UCSD-AML1 (cell line): ENCODE data around the gene SESN3.
"Not testable (repeated sequence)": the region's sequence is repeated elsewhere in the genome, so short reads cannot be mapped to it uniquely, and the experiment has no call there.

ENCODE experiments used
- DNase-seq: peaks from one replicate; lab custom pipeline; 2025; ENCODE audit not compliant: unreplicated experiment; lab: John Stamatoyannopoulos, UW

SESN3 gene

DNA sequence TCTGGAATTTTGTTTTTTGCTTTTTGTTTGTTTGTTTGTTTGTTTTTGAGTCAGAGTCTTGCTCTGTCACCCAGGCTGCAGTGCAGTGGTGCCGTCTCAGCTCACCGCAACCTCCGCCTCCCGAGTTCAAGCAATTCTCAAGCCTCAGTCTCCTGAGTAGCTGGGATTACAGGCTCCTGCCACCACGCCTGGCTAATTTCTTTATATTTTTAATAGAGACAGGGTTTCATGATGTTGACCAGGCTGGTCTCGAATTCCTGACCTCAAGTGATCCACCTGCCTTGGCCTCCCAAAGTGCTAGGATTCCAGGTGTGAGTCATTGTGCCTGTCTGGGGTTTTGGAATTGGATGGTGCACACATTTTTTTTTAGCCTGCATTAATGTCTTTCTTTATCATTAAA, 20.9 kb upstream of the SESN3 start:
- not testable (repeated sequence) for DNase-seq

GRCh38 chr11:95248666-95249467, 17.9 kb upstream of the SESN3 start:
- no peak for DNase-seq

DNA sequence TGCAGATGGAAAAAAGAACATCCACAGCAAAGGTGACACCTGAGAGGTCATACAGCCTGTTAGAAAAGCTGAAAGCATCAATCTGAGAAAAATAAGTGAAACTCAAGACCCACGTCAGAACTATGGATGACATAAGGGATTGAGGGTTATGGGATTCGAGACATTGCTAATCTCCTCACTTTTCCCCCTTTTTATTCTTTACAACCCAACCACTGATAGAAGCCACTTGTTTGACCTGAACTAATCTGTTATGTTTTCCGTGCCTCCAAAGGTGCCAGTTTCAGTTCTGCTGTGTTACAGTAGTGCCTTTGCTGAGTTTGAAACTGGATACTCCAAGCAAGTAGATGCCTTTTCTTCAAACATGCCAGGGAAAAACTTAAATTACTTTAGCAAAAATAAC, 16.9 kb upstream of the SESN3 start:
- DNase-seq = no peak

DNA sequence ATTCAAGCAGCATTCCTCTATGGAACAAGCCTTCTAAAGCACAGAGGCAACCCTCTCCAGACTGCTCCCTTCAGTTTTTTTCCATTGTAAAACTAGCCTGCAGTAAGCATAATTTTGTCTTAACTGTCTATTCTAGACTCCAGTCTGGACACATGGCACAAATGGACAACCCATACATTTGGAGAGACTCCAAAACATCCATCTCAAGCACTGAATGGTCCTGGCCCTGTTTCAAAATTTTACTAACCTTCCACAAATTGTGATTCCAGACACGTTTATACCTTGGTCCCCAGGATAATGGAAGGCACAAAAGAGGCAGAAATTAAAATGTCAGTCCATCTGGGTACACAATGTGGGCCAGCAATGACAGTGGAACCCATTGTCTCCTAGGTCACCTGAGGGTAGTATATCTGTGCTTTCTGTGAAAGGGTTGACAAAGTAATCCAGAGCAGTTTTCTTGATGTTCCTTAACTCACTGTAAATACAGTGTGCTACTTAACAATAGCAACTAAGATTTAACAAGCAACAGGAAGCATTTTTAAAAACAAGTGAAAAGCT, 16.2 kb upstream of the SESN3 start:
- DNase-seq = no peak

DNA sequence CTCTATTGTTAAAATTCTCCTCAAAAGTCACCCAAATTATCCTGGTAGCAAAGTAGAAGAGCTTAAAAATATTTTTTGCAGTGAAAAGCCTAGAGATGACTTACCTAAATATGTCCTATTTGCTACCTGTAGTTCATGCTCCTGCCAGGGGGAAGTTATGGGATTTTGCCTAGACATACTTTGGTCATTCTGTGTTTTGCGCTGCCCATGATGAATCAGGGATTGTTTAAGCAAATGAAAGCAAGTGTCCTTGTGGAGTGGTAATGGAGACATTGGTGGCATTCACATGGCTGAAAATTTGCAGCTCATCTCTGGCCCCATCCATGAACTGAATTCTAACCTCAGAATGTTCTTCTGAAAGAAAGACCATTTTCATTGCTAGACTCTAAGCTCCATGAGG, 14.6 kb upstream of the SESN3 start:
- DNase-seq = no peak

DNA sequence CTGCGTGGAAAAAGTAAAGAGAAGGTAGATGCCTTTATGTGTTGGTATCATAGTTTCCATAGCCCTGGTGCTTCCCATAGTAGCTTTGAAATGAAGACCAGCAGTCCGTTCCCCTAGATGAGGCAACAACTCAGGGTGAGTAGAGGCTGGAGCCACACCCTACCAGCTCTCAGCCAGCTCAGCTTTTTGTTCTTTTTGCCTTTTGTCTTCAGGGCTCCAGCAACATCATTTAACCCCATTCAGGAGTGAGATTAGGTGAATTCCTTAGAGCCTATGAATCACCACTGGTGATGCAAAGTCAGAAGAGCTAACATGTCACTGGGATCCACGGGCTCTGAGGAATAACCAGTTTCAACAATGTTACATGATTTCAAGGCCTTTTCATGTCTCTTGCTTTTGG, 14.0 kb upstream of the SESN3 start:
- no peak for DNase-seq

DNA sequence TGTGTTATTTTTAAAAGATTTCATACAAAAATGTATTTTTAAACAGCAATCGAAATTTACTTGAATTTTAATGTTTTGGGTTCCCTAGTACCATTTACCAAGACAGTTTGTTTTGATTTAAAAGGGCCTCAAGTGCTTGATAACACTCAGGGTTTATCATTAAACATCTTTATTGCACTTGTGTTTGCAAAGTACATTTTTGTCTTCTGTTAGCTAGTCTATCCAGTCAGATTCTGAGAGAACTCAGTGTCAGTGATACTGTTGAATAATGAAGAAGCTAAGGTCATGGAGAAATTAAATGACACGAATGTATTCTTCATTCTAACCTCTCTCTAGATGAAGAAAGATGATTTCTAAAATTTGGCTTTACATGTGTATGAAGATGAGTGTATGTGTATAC, 12.7 kb upstream of the SESN3 start:
- no peak for DNase-seq

DNA sequence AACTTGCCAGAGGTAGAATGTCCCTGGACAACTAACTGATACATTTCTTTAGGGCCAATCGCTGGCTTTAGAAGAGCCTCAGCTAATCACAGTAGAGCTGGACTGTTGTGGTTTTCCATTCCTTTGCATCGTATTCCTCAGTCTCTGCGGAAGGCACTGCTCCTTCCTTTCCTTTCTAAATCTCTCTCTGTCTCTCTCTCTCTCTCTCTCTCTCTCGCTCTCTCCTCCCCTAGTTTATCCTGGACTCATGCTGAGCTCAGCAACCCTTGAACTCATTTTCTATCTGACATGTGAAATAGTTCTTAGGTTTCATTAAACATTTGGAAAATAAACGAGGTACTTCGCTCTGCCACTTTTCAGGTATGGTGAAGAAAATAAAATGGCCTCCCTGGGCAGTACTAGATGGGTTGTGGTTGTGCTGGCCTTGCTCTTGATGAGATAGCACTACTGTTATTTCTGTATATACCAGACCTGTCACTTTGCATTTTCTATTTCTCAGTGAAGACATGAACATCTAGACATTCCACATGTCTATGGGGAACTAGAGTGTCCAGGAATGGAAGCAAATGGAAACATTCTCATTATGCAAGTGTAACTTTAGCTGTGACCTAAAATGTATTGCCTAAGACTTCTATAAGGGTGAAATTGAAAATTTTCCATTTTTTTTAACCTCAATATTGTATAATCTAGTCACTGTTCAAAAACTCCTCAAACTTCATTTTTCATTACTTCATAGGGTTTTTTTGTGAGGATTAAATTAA, 12.0 kb upstream of the SESN3 start:
- DNase-seq = no peak

DNA sequence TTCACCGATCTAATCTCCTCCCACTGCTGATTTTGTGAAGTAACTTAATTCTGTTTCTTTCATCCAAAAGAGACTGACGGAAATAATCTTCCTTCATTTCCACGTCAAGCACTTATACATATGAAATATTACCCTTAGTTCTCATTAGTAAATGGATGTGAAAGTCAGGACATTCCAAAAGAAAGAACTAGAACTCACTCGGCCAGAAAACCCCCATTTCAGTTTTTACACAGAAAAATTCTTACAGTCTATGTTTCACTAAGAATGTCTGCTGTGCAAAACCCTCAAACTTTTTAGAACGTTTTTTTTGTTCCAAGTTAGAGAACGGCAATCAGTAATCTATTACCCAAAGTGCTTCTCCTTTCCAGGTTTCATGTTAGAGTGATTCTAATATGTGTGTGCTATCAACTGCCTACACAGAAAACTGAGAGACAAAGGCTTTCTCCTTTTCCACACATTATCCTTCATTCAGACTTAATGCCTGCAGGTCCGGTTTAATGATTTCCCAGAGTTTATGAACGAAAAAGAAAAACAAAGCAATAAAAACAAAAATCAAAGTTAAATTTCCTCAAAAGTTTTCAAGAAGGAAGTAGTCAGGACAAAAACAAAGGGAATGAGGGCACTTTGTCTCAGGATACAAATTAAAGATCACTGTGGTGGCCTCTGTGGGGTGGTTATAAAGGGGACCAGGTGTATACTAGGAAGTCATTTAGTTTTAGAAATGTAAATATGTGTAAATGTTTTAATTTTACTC, 11.3 kb upstream of the SESN3 start:
- DNase-seq = no peak

DNA sequence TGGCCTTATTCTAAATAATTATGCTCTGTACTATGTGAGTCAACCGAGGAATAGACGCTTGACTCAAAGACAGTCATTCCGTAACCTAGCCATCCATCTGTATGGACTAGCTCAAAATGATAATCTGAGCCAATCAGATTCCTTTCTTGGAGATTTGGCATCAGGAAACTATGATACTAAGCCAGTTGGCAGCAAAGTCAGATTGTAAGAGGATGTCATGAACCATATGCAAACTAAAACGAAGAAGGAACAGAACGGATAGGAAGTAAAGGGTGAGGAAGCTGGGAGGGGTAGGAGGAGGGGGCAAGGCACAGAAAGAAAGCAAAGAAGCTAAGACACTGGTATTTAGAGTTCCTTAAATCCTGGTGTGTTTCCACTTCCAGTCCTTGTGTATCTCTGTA, 10.7 kb upstream of the SESN3 start:
- no peak for DNase-seq

- no peak for DNase-seq
These were observed 9.1 kb upstream of the SESN3 start for GRCh38 chr11:95239871-95240649.

- no peak for DNase-seq
These were observed 1.7 kb upstream of the SESN3 start for GRCh38 chr11:95232666-95233065.

DNA sequence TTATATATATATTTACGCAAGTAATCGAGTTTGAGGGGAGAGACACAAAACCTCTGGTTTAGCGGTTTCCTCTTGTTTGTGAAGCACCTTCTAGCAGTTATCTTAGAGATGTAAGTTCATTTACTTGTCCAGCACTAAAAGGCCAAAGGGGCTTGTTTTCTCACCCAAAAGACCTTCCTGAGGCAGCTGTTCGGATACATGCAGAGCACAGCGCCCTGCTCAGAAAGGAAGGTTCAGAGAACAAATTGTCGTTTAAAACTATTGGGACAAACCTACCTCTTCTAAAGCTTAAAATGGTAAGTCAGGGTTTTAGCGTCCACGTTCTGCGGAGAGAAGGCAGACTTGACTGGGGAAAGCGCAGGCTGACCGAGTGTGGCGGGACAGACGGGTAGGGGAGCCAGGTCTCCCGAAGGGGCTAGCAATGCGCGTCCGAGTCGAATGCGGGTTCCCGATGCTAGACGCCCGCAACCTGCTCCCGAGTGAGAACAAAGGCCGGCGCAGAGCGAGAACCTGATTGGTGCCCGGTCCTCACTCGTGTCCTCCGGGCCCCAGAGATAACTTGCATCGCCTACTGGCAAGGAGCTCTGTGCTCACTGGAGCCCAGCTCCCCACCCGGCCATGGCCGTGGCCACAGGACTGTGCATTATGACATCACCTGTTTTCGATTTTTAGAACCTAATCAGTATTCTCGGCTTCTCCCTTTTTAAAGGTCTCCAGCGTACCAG, 1.0 kb upstream of the SESN3 start:
- no peak for DNase-seq

DNA sequence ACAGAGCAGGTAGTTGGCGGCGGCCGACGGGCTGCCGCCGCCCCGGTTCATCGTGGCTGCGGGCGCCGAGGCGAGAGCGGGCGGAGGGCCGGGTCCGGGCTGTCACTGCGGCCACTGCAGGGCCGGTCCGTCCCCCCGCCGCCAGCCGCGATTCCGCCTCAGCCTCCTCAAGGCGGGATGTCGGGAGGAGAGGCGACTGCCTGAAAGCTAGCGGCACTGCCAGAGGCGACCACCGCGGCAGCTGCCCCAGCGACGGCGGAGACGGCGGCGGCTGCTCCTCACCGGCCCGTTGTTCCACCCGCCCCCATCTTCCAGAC, 234 bp downstream of the SESN3 start:
- no peak for DNase-seq

DNA sequence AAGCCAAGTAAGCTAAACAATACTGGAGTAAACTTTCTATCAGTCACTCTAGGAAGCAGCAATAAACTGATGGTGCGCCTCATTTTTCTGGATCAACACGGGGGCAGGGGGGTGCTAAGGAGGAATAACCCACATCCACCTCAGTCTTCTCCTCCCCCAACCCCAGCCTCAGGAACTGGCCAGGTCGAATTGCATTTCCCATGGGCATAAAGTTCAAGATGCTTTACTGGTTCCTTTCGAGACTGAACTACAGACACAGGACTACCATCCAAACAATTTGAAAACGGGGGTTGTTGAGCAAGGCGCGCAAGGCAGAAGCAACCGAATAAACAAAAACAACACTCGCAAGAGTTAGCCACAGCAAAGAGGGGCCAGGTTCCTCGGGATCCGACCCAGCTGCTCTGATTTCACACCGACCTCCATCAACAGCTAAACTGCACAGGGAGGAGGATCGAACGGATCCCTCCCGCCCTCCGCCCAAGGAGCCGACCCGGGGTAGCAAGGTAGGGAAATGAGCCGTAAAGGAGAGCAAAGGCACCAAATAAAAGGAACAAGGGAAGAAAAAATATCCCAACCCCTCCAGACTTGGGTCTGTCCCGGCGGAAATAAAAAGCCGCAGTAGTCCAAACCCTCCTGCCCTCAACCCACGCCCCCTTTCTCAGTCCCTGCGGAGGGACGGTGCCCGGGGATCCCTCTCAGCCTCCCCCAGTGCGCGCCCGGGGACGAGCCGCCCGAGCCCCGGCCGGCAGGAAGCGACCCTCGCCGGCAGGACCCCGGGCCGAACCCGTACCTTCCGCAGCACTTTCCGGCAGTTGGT, 801 bp downstream of the SESN3 start:
- no peak for DNase-seq

DNA sequence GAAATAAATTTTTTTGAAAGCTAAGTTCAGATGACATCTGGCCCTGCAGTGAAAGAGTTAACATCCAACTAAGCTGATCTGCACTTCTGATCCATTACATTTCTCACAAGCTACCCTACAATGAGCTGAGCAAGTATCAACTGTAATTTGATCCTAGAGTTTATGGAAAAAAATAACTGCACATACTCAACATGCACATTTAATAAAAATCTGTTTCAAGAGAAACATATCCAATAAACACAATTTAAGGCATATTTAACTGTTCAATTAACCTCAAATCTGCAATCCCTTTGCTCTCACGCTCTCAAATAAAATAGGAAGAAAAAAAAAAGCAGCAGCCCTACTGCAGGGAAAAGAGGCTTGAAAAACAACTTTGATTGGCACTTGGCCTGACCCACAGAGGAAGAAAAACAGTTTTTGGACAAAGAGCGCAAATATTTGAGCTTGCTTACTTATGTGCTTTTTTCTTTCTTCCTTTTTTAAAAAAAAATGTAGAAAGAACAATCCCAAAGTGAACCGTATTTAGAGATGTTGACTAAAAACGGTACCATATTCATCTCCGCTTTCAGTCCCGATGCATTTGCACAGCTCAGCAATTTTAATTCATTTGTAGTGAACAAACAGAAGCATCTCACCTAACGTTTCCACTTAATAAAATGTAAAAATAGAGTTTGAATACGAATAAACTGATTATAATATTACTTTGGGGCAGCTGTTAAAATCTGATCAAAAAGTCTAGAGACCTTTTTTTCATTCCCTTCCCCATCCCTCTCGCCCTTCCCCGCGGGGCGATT, 1.6 kb downstream of the SESN3 start:
- DNase-seq = no peak

DNA sequence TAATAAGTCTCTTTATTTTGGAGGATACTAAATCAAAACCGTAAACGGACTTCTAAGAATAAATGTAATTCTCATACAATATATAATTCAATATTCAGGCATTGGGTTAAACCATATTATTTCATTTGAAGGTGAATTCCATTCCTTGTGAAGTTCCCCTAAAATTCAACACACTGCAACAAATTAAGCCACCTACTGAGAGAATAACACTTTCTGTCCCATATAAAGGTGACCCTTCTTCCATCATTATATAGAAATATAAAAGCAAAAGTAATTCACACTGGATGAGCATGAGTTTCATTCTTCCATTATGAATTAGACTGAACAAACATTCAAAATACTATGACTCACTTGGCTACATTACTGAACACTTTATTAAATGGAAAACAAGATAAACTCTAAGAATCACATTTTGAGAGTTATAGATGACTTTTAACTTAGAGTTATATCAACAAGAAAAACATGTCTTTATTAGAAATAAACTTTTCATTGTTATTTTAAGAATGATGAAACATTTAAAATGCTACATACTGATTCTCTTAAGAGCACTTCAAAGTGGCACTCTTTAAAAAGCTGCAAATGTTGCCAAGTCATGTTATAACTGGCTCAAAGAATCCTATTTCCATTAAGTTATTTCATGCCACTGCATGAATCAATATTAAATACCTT, 2.8 kb downstream of the SESN3 start:
- DNase-seq = no peak

DNA sequence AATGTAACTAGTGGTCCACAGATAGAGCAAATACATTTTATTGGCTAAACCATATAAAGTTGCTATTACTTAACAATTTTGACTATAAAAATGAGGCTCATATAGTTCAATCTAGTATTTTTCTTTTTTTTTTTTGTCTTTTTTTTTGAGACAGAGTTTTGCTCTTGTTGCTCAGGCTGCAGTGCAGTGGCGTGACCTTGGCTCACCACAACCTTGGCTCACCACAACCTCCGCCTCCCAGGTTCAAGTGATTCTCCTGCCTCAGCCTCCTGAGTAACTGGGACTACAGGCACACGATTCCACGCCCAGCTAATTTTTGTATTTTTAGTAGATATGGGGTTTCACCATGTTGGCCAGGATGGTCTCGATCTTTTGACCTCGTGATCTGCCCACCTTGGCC, 3.9 kb downstream of the SESN3 start:
- not testable (repeated sequence) for DNase-seq
